K562 (cell line): ENCODE measurements around the gene ATP9B.

ENCODE experiments used
- BACH1 ChIP-seq: fragments of 200-800 bp; sonication (Bioruptor generic); IDR thresholded peaks from 2 replicates; pipeline ENCODE4 v1.6.1; 2016; ENCODE audit warnings: missing genetic modification characterization, missing compliant biosample characterization
- E2F1 ChIP-seq: sonication (generic); formaldehyde crosslinking; IDR thresholded peaks from 2 replicates; pipeline ENCODE4 v1.8.1; 2023; ENCODE audit warnings: mild to moderate bottlenecking, missing genetic modification reagents, moderate library complexity
- ETV5 ChIP-seq: sonication (generic); formaldehyde crosslinking; IDR thresholded peaks from 2 replicates; pipeline ENCODE4 v1.4.0; 2020; ENCODE audit warnings: low read depth, mild to moderate bottlenecking, missing genetic modification reagents
- FIP1L1 ChIP-seq: fragments of 200-400 bp; formaldehyde crosslinking; IDR thresholded peaks from 2 replicates; pipeline ENCODE4 v1.6.1; 2018; ENCODE audit warnings: mild to moderate bottlenecking, low read depth, low read length; ENCODE audit not compliant: poor library complexity, severe bottlenecking
- FOXO4 ChIP-seq: fragments of 450-650 bp; formaldehyde crosslinking; IDR thresholded peaks from 2 replicates; pipeline ENCODE4 v1.4.0; 2020; ENCODE audit warnings: mild to moderate bottlenecking, moderate library complexity
- GABPA ChIP-seq: fragments of 200-800 bp; sonication (Bioruptor generic); conservative IDR thresholded peaks from 2 replicates; pipeline ENCODE4 v1.6.1; 2016; ENCODE audit warnings: low read depth, missing genetic modification characterization, missing compliant biosample characterization
- GATAD2A ChIP-seq: fragments of 450-650 bp; IDR thresholded peaks from 2 replicates; pipeline ENCODE4 v1.6.1; 2017
- KDM1A ChIP-seq, 2 experiments: fragments of 450-650 bp; IDR thresholded peaks; 2 replicates each; pipeline ENCODE4 v1.6.1; 2016; ENCODE audit warnings: mild to moderate bottlenecking in 2 of 2
- ZBTB7A ChIP-seq: IDR thresholded peaks from 2 replicates; pipeline ENCODE4 v1.6.1; 2011; ENCODE audit warnings: low read depth, mild to moderate bottlenecking, low read length, moderate library complexity, borderline replicate concordance; ENCODE audit not compliant: control insufficient read depth
- TF ChIP-seq, protein P1 (sequence below), 3 experiments: IDR thresholded peaks in 2 of 3; conservative IDR thresholded peaks in 1 of 3; 2 replicates each; pipeline ENCODE4 v1.5.1; 2011 to 2012; ENCODE audit warnings: low read length in 3 of 3, mild to moderate bottlenecking in 3 of 3, control low read depth in 2 of 3, improper control_type of control experiment in 1 of 3, inconsistent platforms in 1 of 3, low read depth in 1 of 3, mixed read lengths in 1 of 3, moderate library complexity in 1 of 3; ENCODE audit not compliant: insufficient read depth in 2 of 3

DNA sequence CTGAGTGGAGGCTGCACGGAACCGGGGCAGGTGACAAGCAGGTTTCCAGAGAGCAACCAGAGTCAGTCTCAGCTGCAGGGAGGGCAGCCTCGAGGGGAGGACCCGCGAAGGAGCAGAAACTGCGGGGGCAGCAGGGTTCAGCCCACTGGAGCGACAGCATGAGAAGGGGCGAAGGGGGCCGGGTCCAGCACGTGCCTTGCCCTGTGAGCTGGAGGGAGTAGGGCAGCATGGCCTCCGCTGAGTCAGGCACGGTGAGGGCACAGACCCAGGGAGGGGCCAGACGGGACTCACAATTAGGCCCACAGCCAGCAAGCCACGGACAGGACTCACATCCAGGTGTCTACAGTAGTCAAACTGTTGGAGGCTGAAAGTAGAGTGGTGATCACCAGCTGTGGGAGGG is 22.7 kb upstream of the ATP9B start:
- TF ChIP-seq FOXO4 (CRISPR knock-in tag) (no peak), GATAD2A (no peak), FIP1L1 (no peak), KDM1A (IDR thresholded peaks at IDR 0.05) (no peak), E2F1 (CRISPR knock-in tag) (no peak), ZBTB7A (no peak), GABPA (tag) (no peak), ETV5 (no peak), BACH1 (tag) (no peak)
- TF ChIP-seq, protein P1, sequence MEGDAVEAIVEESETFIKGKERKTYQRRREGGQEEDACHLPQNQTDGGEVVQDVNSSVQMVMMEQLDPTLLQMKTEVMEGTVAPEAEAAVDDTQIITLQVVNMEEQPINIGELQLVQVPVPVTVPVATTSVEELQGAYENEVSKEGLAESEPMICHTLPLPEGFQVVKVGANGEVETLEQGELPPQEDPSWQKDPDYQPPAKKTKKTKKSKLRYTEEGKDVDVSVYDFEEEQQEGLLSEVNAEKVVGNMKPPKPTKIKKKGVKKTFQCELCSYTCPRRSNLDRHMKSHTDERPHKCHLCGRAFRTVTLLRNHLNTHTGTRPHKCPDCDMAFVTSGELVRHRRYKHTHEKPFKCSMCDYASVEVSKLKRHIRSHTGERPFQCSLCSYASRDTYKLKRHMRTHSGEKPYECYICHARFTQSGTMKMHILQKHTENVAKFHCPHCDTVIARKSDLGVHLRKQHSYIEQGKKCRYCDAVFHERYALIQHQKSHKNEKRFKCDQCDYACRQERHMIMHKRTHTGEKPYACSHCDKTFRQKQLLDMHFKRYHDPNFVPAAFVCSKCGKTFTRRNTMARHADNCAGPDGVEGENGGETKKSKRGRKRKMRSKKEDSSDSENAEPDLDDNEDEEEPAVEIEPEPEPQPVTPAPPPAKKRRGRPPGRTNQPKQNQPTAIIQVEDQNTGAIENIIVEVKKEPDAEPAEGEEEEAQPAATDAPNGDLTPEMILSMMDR (IDR thresholded peaks at IDR 0.05 in 2 of 3, conservative IDR thresholded peaks at IDR 0.05 in 1 of 3; ENCODE audit: insufficient read depth in 2 of 3, low read depth in 1 of 3, low read length in 3 of 3), result no peak
